CD4-positive, alpha-beta T cell treated with Interleukin-6 at 100 ng/mL for 8 hours (primary cell): ENCODE measurements around the gene YWHAG.
"Not testable (repeated sequence)": the region's sequence is repeated elsewhere in the genome, so short reads cannot be mapped to it uniquely, and the experiment has no call there.

Experiments used
- DNase-seq: peaks from one replicate; pipeline ENCODE4 v3.0.0-alpha.2; 2020; ENCODE audit warnings: mixed read lengths, low spot score

The YWHAG gene

GRCh38 chr7:76318488-76319353 is 40.1 kb downstream of the YWHAG start:
- peak; percentile 59 for DNase-seq

- DNase-seq, result peak; percentile 97
Observed at GRCh38 chr7:76317782-76318487, 40.9 kb downstream of the YWHAG start.

- DNase-seq, result no peak
Observed at GRCh38 chr7:76316984-76317781, 41.6 kb downstream of the YWHAG start.

- no peak for DNase-seq
Observed at GRCh38 chr7:76315364-76315763, 43.4 kb downstream of the YWHAG start.

- DNase-seq, result not testable (repeated sequence)
Observed at GRCh38 chr7:76314740-76315139, 44.1 kb downstream of the YWHAG start.

- DNase-seq, result peak; percentile 97
Observed at GRCh38 chr7:76314042-76314721, 44.6 kb downstream of the YWHAG start.

- not testable (repeated sequence) for DNase-seq
Observed at GRCh38 chr7:76311838-76312237, 47.0 kb downstream of the YWHAG start.

- DNase-seq, result no peak
Observed at GRCh38 chr7:76310102-76310957, 48.5 kb downstream of the YWHAG start.

- DNase-seq, result not testable (repeated sequence)
Observed at GRCh38 chr7:76309341-76310101, 49.3 kb downstream of the YWHAG start.

GRCh38 chr7:76308874-76309273 is 49.9 kb downstream of the YWHAG start:
- not testable (repeated sequence) for DNase-seq

- no peak for DNase-seq
Observed at GRCh38 chr7:76304888-76305375, 53.9 kb downstream of the YWHAG start.

GRCh38 chr7:76303202-76304147 is 55.3 kb downstream of the YWHAG start:
- DNase-seq, result peak; percentile 77

GRCh38 chr7:76302347-76303201 is 56.2 kb downstream of the YWHAG start, which contains the start of gene HSPB1:
Gene HSPB1 (plus strand): TSS chr7:76302673. CDS start chr7:76302713, 40 bp downstream.
- DNase-seq, result peak; percentile 72

- DNase-seq, result no peak
Observed at GRCh38 chr7:76301000-76301399, 57.8 kb downstream of the YWHAG start.

GRCh38 chr7:76300166-76300731 is 58.5 kb downstream of the YWHAG start:
- DNase-seq, result no peak

- DNase-seq, result no peak
Observed at GRCh38 chr7:76296743-76297740, 61.7 kb downstream of the YWHAG start.
